HG02981 (cell line): ENCODE measurements around the gene ABCF2.

ENCODE experiments used
- ATAC-seq: cut with Tn5 transposase; IDR thresholded peaks from one replicate; pipeline ENCODE4 v1.9.1; 2021; ENCODE audit warnings: mild to moderate bottlenecking, moderate library complexity; ENCODE audit not compliant: unreplicated experiment

ABCF2 gene

DNA sequence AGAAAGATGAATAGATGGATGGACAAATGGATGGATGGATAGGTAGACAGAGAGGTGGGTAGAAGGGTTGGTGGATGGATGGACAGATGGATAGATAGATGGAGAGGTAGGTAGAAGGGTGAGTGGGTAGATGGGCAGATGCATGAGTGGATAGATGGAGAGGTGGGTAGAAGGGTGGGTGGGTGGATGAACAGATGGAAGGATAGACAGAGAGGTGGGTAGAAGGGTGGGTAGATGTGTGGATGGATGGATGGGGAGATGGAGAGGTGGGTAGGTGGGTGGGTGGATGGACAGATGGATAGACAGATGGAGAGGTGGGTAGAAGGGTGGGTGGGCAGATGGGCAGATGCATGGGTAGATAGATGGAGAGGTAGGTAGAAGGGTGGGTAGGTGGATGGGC, 29.1 kb downstream of the ABCF2 start:
- ATAC-seq, result no peak

- no peak for ATAC-seq
Observed at GRCh38 chr7:151195616-151196450, 31.2 kb downstream of the ABCF2 start.

DNA sequence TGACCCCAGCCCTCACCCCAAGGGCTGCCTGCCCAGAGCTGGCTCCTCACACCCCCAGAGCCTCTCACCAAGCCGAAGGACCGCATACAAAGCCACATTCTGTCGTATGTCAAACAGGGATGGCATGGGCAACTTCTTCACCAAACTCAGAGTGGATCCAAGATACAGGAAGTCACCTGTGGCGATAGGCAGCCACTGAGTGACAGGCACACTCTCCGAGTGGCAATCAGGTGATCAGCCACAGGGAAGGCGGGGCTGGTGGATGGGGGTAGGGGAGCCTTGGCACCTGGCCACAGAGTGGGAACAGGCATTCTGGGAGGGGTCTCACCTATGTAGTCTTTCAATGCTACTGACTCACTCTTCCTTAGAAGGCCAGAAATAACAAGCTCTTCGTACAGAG, 32.8 kb downstream of the ABCF2 start:
- no peak for ATAC-seq

DNA sequence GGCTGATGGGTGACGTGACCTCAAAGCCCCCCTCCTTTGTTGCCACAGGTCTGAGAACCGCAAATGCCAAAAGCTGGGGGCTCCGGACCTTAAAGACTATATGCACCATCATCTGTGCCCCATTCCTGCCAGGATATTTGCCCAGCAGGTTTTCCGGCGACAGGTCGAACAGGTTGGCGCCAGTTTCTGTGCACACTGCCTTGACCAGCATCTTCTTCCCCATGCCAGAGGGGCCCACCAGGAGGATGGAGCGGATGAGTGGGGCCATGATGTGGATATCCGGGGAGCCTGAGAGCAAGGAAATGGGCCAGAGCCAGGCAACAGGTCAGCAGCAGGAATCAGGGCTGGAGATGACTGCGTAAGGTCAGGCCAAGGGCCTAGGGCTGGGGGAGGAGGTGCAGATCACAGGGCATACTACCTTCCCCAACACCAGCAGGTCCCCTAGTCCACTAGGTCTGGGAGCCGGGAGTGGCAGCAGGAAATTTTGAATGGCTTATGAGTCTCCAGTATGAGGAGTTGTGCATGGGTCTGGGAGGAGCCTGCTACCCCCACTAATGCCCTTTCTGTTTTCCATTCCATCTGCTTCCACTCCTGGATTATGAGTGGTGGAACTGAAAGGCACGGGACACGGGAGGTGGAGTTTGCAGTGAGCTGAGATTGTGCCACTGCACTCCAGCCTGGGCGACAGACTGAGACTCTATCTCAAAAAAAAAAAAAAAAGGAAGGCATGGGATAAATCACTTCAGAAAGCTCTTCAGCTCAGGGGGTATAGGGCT, 33.6 kb downstream of the ABCF2 start:
- no peak for ATAC-seq

DNA sequence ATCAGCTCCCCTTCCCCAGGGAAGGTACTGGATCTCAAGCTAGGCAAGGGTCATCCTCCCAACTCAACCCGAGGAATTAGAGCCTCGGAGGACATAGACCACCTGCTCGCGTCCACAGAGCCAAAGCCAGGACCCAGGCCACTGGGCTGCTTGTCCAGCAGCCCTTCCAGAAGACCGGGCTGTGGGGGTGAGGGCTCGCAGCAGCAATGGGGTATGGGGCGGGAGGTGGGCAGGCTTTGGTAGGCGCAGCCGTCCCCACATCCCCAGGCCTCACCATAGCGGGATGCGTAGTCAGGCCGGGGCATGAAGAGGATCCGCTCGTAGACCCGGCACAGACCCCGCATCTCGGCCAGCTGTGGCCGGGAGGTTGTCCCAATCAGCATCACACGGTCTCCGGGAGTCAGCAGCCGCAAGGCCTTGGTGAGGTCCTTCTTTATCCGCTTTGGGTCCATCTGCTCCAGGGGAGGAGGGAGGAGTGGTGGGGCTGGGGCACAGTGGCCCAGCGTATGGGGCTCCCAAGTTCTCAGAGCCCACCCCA, 34.9 kb downstream of the ABCF2 start:
- ATAC-seq, result no peak

- no peak for ATAC-seq
Observed at GRCh38 chr7:151191544-151191943, 35.5 kb downstream of the ABCF2 start.

- no peak for ATAC-seq
Observed at GRCh38 chr7:151189038-151189437, 38.0 kb downstream of the ABCF2 start.

DNA sequence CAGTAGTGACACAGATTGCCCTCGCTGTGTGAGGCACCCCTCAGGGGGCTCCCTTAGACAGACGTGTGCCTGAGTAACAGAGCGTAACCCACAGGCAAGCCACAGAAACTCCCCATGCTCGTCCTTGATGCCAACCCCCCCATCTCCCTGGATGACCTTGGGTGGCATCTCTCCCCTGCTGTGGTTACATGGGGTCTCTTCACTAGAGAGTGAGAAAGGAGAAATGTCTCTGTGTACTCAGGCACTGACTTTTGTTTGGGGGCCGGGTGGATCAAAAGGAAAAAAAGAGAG, 38.8 kb downstream of the ABCF2 start:
- no peak for ATAC-seq

DNA sequence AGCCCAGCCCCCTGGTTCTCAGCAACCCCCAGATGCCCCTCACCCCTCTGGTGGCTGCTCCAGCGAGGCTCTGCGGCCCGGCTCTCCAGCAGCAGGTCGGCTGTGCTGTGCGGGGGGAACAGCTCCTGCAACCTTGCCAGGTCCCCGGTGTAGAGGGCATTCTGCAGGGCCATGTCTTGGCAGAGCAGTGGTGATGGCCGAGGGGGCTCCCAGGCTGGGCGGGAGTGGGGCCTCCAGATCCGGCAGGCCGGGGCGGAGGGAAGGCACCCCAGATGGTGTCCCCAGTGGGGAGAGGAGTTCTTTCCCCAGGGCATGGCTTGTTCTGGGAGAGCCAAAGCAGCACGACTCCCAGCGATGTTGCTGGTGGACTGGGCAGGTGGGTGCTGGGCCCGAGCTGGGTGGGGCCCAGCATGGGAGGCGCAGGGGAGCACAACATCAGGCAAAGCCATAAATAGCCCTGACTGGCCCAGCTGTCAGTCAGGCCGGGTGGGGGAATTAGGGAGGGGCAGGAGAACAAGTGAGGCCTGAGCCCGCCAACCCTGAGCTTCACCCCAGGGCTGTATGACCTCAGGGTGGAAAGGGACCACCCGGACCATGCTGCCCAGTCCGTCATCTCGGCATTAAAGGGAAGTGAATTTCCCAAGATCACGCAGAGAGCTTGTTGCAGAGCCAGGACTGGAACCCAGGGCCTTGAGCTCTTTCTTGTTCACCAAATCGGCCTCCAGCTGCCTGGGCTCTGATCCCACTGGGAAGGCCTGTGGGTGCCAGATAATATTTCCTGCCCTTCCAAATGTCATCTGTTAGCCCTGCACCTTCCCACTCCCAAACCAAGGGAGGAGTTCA, 39.4 kb downstream of the ABCF2 start:
- no peak for ATAC-seq

- ATAC-seq, result no peak
Observed at GRCh38 chr7:151186640-151187408, 40.2 kb downstream of the ABCF2 start, which contains the start of gene ASB10. TSS of gene ASB10 (minus strand) at chr7:151187250. CDS start at chr7:151187130, 120 bp downstream.

GRCh38 chr7:151185762-151186639, 41.0 kb downstream of the ABCF2 start:
- ATAC-seq, result no peak

GRCh38 chr7:151181011-151181431, 46.0 kb downstream of the ABCF2 start:
- no peak for ATAC-seq

DNA sequence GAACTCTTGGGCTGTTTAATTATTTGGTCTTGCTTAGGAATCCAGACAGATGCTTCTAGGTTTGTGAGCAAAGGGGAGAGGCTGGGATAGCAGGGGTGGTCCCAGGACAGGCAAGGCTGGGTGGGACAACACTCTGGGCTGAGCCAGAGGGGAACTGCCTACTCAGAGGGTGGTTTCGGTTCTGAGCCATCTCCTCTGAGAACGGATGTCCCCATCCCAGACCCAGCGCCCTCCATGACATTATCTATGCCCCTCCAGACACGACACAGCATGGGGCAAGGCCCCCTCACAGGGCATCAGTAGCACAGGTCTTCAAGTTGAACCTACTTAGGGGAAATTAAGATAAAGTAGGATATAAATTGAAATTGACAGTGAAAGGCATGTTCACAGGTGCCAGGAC, 47.1 kb downstream of the ABCF2 start:
- ATAC-seq, result no peak

DNA sequence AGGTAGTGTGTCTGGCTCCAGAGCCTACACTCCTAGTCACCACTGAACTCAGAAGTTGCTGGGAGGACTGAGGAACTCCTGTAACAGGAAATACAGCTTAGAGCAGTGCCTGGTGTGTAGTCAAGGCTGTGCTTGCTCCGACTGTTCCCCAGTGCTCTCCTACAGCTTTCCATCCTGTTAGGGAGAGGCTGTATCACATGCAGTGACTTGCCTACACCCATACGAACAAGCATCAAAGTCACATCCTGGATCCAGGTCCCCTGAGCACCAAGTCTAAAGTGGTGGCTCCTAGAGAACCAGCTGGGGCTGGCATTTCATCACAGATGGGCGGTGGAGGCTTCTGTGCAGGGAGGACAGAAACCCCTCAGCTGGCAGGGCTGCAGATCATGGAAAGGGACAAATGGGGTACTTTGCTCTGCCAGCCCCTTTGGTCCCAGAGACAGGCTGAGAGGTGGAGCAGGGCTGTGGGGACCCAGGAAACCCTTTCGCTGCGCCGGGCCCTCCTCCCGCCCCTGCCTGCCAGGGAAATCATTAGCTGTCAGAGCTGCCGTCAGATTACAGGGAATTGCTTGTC, 47.6 kb downstream of the ABCF2 start:
- ATAC-seq, result no peak

DNA sequence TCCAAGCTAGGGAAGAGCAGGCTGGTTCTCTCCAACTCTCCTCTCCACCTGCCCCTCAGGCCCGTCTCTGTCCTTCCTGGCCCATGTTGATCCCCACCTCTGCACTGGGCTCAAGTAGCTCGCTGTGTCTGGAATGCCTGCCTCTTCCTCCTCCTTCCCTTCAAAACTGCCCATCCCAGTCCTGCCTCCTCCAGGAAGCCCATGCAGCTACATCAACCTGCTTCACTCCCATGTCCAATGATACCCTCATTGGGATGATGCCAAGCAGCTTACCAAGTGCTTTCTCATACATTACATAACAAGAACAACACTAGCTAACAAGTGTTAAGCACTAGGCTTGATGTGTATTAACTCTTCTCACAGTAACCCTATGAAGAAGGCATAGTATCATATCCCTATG, 48.2 kb downstream of the ABCF2 start:
- ATAC-seq, result no peak

DNA sequence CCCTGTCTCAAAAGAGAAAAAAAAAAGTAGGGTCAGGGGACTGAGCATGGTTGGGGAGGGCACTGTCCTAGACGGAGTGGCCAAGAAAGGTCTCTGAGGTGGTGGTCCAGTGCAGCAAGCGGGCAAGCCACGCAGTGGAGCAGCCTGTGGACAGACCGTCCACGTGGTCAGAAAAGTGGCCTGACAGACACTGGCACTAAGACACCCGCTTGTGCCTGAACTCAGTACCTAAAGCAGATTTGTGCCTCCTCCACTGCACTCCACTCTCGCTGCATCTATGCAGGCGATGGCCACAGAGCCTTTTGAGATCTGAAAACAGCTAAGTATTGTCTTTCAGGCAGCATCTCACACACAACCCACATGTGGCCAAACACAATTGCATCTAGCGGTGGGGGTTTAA, 48.8 kb downstream of the ABCF2 start:
- ATAC-seq, result no peak

DNA sequence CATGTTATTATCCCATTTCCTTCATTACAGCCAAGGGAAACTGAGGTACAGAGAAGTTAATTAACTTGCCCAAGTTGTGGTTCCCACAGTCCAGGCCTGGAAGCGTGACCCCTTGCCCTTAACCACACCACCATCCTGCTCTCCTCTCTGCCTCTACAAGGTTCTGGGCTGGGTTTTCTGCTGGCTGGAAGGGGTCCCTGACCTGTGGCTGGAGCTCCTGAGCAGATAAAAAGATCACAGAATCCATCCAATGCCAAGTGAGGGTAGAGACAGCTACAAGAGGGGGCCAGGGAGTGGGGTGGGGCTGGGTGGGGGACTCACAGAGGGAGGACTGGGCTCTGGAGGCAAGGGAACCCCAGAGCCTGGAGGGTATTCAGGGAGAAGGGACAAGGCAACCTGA, 49.7 kb downstream of the ABCF2 start:
- no peak for ATAC-seq

- no peak for ATAC-seq
Observed at GRCh38 chr7:151176401-151176800, 50.6 kb downstream of the ABCF2 start.

DNA sequence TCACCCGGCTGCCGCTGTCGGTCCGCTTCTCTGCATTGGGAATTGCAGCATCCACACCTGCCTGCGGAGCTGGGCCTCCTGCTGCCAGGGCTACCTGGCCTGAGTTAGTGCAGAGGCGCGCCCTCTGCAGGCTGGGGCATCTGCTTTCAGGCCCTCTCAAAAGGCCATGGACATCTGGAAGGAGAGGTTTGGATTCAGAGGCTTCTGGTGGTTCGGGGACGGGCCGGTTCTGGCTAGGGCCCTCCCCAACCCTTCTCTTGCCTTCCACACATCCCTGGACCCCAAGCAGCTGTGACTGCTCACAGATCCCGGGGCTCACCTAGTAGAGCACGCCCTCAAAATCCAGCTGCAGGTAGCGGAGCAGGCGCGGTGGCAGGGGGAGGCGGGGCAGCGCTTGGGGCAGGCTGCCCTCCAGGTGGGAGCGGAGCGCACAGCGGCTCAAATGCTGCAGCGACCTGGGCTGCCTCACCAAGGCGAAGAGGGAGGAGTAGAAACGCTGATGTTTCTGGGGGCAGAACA, 51.2 kb downstream of the ABCF2 start:
- no peak for ATAC-seq
